ENCODE data around the gene TSPAN15. TPM values are rescaled to one million over a fixed set of nuclear protein-coding genes. Genes with fewer than 3 reads are reported as not detected.

TSPAN15 gene
- total RNA-seq, 6 donors from 2014 or later: 19.9 to 69.5 (median 63.0) TPM

- WGBS, 2 donors: 27 to 32% methylated on average over 3 to 6 of the region's 6 CpGs
- TF ChIP-seq POLR2AphosphoS5 (IDR thresholded peaks at IDR 0.05) (no peak), EP300 (IDR thresholded peaks at IDR 0.05) (no peak), CTCF (IDR thresholded peaks at IDR 0.05) (no peak), POLR2A (IDR thresholded peaks at IDR 0.05) (no peak)
- no peaks in the 10 kb centered on the region for H3K4me1 ChIP-seq
- H3K36me3 ChIP-seq: no peaks in the 10 kb centered on the region
- DNase-seq (no peak), ATAC-seq (ENCODE audit: low FRiP score in 2 of 2) (no peak)
- H3K27ac ChIP-seq: no peak overlapping the region
- H3K27me3 ChIP-seq: no peaks in the 10 kb centered on the region
- H3K4me3 ChIP-seq: no peak overlapping the region
- H3K9me3 ChIP-seq: peaks cover 5 to 22% (median 17%) of the 10 kb centered on the region in 4 donors
Observed at GRCh38 chr10:69554611-69555010, 103.3 kb downstream of the TSPAN15 start.

Other genes with a start within 250 kb of the TSPAN15 start
- 10 to 100 TPM in 2 of 6 donors, 1 to 10 TPM in 4; 3.2 to 12.6 (median 7.5) TPM for gene HKDC1, start 231.1 kb upstream of the TSPAN15 start, total RNA-seq
- 10 to 100 TPM; 60.8 to 98.5 (median 88.9) TPM for gene HK1, start 173.0 kb upstream of the TSPAN15 start, total RNA-seq
- 1 to 10 TPM in 2 of 6 donors, under 1 TPM in 1, not detected in 3; 0.94 to 1.4 (median 1.2) TPM for gene TACR2, start 34.5 kb upstream of the TSPAN15 start, total RNA-seq
- not detected for gene NEUROG3, start 122.0 kb downstream of the TSPAN15 start, total RNA-seq
- gene FAM241B, start 178.8 kb downstream of the TSPAN15 start, total RNA-seq: 1 to 10 TPM in 5 of 6 donors, not detected in 1; 3.1 to 7.7 (median 6.5) TPM